Neuron (in vitro differentiated cells): Measurements from ENCODE around the gene CTDSP1.

Experiments used
- H2AFZ ChIP-seq: one replicate; pipeline ENCODE4 v1.6.1; 2013; ENCODE audit warnings: low read depth, mild to moderate bottlenecking, inconsistent platforms, low read length, moderate library complexity
- H3K27me3 ChIP-seq: one replicate; pipeline ENCODE4 v1.6.1; 2013; ENCODE audit warnings: low read length; ENCODE audit not compliant: insufficient read depth
- H3K36me3 ChIP-seq: one replicate; pipeline ENCODE4 v1.6.1; 2013; ENCODE audit warnings: low read length; ENCODE audit not compliant: insufficient read depth
- H3K4me1 ChIP-seq: one replicate; pipeline ENCODE4 v1.6.1; 2013; ENCODE audit warnings: low read length; ENCODE audit not compliant: insufficient read depth
- H3K4me3 ChIP-seq: 2 replicates; pipeline ENCODE4 v1.5.1; 2013; ENCODE audit warnings: mild to moderate bottlenecking, low read length, moderate library complexity
- H3K9me3 ChIP-seq: one replicate; pipeline ENCODE4 v1.6.1; 2013; ENCODE audit warnings: low read length

CTDSP1 gene

DNA sequence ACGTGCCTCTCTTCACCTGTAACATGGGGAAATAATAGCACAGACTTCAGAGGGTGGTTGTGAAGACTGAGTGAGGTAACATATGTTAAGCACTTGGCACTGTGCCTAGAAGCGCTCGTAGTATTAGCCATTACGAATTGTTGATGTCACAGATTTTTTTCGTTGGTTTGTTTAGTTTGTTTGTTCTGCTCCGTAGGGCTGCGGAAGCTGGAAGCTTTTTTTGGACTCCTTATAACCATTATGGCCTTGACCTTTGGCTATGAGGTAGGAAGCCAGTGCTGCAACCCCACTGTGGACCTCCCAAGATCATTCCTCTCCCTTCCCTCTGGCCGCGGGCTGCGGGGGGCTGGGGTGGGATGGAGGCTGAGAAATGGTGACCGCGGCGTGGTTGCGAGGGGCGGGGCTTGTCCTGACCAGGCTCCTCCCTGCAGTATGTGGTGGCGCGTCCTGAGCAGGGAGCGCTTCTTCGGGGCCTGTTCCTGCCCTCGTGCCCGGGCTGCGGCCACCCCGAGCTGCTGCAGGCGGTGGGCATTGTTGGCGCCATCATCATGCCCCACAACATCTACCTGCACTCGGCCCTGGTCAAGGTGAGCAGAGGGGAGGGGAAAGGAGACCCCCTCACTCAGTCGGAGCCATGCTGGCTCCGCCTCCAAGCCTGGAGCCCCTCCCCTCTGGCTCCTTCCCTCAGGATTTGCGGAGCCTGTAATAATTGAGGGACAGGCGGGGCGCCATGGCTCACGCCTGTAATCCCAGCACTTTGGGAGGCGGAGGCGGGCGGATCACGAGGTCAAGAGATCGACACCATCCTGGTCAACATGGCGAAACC, 12.1 kb upstream of the CTDSP1 start:
- no peak overlapping the region for H2AFZ ChIP-seq
- peaks cover 21% of the 10 kb centered on the region for H3K27me3 ChIP-seq
- H3K36me3 ChIP-seq, result no peaks in the 10 kb centered on the region
- H3K4me3 ChIP-seq, result no peak overlapping the region
- H3K9me3 ChIP-seq, result no peaks in the 10 kb centered on the region
- no peaks in the 10 kb centered on the region for H3K4me1 ChIP-seq

DNA sequence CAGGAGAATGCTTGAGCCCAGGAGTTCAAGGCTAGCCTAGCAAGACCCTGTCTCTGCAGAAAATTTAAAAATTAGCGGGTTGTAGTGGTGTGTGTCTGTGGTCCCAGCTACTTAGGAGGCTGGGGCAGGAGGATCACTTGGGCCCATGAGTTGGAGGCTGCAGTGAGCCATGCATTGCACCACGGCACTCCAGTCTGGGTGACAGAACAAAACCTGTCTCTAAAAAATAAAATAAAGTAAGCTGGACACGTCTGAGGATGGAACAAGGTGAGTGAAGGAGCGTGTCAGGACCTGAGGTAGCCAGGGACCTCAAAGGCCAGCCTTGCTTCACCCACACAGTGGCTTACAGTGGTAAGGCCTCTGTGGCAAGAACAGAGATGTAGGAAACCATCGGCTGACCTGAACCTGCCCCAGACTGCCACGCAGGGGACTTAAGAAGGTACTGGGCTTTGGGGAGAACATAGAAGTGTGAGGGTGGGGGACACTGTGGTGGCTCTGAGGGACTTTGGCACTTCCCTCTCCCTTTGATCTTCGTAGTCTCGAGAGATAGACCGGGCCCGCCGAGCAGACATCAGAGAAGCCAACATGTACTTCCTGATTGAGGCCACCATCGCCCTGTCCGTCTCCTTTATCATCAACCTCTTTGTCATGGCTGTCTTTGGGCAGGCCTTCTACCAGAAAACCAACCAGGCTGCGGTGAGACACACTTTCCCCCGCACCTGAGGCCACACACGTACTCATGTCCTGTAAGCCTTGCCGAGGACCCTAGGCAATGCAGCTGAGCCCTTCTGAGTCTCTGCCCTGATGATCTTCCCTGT, 10.1 kb upstream of the CTDSP1 start:
- H3K36me3 ChIP-seq, result no peaks in the 10 kb centered on the region
- no peak overlapping the region for H2AFZ ChIP-seq
- H3K9me3 ChIP-seq, result no peaks in the 10 kb centered on the region
- no peaks in the 10 kb centered on the region for H3K4me1 ChIP-seq
- H3K4me3 ChIP-seq, result no peak overlapping the region
- H3K27me3 ChIP-seq, result peaks cover 17% of the 10 kb centered on the region

DNA sequence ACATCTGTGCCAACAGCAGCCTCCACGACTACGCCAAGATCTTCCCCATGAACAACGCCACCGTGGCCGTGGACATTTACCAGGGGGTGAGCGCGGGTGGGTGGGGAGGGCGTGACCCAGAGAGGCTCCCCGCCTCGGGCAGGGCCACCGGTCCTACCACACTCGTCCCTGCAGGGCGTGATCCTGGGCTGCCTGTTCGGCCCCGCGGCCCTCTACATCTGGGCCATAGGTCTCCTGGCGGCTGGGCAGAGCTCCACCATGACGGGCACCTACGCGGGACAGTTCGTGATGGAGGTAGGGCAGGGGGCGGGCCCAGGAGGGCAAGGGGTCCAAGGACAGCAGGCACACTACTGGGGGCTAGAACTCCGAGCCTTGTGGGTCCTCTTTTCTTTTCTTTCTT, 8.5 kb upstream of the CTDSP1 start:
- no peaks in the 10 kb centered on the region for H3K36me3 ChIP-seq
- H3K9me3 ChIP-seq, result no peaks in the 10 kb centered on the region

DNA sequence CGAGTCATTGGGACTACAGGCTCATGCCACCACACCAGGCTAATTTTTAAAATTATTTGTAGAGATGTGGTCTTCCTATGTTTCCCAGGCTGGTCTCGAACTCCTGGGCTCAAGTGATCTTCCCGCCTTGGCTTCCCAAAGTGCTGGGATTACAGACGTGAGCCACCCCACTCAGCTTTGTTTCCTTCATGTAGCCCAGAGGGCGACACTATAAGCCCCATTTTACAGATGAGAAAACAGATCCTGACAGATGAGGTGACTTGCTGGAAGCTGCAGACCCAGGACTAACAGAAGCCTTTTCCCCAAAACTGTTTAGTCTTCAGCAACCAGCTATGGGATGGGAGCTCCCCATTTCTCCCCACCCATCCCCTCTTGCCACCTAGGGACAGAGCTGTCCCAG, 7.2 kb upstream of the CTDSP1 start:
- H3K4me3 ChIP-seq, result no peak overlapping the region
- H3K9me3 ChIP-seq, result no peaks in the 10 kb centered on the region
- H2AFZ ChIP-seq, result no peak overlapping the region
- no peaks in the 10 kb centered on the region for H3K36me3 ChIP-seq
- H3K4me1 ChIP-seq, result peaks cover 11% of the 10 kb centered on the region
- H3K27me3 ChIP-seq, result peaks cover 16% of the 10 kb centered on the region

More for the DNA sequence above, 8.5 kb upstream of the CTDSP1 start:
- no peak overlapping the region for H3K4me3 ChIP-seq
- no peak overlapping the region for H2AFZ ChIP-seq
- peaks cover 17% of the 10 kb centered on the region for H3K27me3 ChIP-seq
- H3K4me1 ChIP-seq, result no peaks in the 10 kb centered on the region

DNA sequence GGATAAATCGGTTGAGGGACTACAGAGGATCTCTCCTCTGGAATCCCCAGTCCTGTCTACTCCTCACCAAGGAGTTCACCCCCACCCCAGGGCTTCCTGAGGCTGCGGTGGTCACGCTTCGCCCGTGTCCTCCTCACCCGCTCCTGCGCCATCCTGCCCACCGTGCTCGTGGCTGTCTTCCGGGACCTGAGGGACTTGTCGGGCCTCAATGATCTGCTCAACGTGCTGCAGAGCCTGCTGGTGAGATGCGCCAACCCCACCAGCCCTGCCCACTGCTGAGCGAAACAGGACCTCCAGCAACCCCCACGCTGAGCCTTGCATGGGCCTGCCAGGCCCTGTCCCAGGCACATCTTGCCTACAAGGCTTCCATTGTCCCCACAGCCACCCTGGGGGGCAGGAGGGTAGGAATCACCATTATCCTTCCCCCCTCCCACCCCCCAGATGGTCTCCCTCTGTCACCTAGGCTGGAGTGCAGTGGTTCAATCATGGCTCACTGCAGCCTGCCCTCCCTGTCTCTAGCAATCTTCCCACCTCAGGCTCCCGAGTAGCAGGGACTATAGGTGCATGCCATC, 6.7 kb upstream of the CTDSP1 start:
- H2AFZ ChIP-seq, result no peak overlapping the region
- H3K27me3 ChIP-seq, result peaks cover 22% of the 10 kb centered on the region
- H3K4me1 ChIP-seq, result peaks cover 16% of the 10 kb centered on the region
- no peaks in the 10 kb centered on the region for H3K36me3 ChIP-seq
- H3K9me3 ChIP-seq, result no peaks in the 10 kb centered on the region
- no peak overlapping the region for H3K4me3 ChIP-seq

DNA sequence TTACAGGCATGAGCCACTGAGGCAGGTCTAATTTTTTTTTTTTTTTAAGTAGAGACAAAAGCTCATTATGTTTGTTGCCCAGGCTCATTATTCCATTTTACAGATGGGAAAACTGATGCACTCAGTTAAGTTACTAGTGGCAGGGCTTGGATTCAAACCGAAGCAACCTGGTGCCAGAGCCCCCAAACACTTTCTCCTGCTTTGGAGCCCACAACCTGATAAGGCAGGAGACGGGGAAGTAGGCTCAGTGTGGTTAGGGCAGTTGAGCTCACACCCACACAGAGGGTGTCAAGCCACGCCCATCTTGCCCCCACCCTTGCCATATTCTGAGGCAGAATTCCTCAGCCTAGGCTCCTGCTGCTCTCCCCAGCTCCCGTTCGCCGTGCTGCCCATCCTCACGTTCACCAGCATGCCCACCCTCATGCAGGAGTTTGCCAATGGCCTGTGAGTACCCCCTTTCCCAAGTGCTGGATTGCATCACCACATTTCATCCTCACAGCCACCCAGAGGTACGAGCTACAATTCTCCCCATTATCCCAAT, 5.8 kb upstream of the CTDSP1 start:
- H3K36me3 ChIP-seq, result no peaks in the 10 kb centered on the region
- H3K27me3 ChIP-seq, result peaks cover 28% of the 10 kb centered on the region

DNA sequence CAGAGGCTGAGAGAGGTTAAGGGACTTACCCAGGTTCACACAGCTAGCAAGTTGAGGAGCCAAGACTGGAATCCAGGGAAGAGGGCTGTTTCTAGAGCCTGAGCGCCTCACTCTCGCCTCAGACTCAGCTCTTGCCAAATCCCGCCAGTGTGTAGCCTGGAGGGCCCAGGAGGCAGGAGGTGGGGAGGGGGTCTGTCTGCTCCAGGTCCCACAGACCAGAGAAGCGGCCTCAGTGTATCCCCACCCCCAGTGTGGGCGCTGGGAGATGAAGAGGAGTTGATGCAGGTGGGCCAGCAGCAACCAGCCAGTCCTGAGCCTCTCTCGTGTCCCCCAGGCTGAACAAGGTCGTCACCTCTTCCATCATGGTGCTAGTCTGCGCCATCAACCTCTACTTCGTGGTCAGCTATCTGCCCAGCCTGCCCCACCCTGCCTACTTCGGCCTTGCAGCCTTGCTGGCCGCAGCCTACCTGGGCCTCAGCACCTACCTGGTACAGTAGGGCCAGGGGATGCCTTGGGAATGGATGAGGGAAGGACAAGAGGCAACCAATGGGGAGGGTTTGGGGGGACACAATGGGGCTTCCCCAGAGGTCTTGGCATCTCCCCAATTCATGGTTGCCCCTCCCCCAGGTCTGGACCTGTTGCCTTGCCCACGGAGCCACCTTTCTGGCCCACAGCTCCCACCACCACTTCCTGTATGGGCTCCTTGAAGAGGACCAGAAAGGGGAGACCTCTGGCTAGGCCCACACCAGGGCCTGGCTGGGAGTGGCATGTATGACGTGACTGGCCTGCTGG, 5.2 kb upstream of the CTDSP1 start:
- Histone ChIP-seq H3K27me3 (peaks cover 32% of the 10 kb centered on the region), H3K36me3 (no peaks in the 10 kb centered on the region), H3K4me1 (peaks cover 16% of the 10 kb centered on the region), H2AFZ (no peak overlapping the region), H3K4me3 (no peak overlapping the region), H3K9me3 (no peaks in the 10 kb centered on the region)

More for the DNA sequence above, 5.8 kb upstream of the CTDSP1 start:
- no peaks in the 10 kb centered on the region for H3K9me3 ChIP-seq
- no peak overlapping the region for H3K4me3 ChIP-seq
- peaks cover 16% of the 10 kb centered on the region for H3K4me1 ChIP-seq
- no peak overlapping the region for H2AFZ ChIP-seq

DNA sequence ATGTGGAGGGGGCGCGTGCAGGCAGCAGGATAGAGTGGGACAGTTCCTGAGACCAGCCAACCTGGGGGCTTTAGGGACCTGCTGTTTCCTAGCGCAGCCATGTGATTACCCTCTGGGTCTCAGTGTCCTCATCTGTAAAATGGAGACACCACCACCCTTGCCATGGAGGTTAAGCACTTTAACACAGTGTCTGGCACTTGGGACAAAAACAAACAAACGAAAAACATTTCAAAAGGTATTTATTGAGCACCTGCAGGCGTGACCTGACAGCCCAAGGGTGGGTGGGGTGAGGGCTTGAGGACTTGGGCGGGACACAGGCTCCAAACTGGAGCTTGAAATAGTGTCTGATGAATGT, 4.6 kb upstream of the CTDSP1 start:
- H3K4me1 ChIP-seq, result peaks cover 16% of the 10 kb centered on the region
- no peaks in the 10 kb centered on the region for H3K36me3 ChIP-seq
- no peak overlapping the region for H2AFZ ChIP-seq
- no peak overlapping the region for H3K4me3 ChIP-seq
- H3K27me3 ChIP-seq, result peaks cover 29% of the 10 kb centered on the region
- no peaks in the 10 kb centered on the region for H3K9me3 ChIP-seq

DNA sequence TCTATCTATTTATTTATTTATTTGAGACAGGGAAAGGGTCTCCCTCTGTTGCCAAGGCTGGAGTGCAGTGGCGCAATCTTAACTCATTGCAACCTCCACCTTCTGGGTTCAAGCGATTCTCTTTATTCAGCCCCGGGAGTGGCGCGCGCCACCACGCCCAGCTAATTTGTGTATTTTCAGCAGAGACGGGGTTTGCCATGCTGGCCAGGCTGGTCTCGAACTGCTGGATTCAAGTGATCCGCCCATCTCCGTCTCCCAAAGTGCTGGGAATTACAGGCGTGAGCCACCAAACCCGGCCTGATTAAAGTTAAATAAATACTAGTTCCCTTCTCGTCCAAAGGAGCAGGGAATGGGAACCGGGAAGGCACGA, 4.2 kb upstream of the CTDSP1 start:
- Histone ChIP-seq H3K27me3 (peaks cover 29% of the 10 kb centered on the region), H3K4me3 (peak overlapping the region; percentile 84), H2AFZ (peak overlapping the region; percentile 92), H3K9me3 (no peaks in the 10 kb centered on the region), H3K36me3 (no peaks in the 10 kb centered on the region), H3K4me1 (peaks cover 16% of the 10 kb centered on the region)

DNA sequence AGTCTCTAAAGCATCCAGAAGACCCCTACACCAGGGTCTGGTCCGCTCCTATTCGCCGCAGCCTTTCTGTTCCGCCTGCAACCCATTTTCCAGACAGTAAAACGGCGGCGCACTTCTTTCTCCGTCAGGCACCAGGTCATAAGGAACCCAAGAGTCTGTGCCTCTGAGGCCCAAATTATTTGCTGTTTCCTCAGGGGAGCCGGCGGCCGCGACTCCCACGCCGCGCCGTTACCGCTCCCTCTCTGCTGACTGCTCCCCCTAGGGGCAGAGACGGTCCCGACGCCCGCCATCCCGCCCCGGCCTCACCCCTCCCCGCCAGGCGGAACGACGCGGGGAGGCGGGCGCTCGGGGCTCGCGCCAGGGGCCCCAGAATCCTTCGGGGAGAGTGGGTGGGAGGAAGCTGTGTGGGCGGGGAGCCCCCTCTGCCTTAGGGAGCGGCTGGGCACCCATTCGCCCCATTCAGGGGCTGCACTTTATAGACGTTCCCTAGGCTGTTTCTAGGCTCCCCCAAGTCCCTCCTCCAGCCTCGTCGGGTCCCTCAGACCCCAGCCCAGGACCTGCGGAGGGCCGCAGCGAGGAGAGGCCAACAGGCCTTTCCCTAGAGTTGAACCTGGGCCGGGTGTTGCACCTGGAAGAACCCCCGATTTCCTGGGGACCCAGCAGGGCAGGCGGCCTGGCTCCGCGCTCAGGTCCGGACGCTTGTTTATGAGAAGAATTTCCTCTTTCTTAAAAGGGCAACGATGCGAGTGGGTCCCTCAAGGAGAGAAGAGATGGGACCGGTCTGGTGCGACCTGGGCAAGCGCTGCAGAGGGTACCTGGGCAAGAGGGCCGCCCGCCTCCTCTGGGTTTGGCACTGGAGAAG, 3.6 kb upstream of the CTDSP1 start:
- Histone ChIP-seq H3K4me3 (peak overlapping the region; percentile 84), H3K9me3 (no peaks in the 10 kb centered on the region), H2AFZ (peak overlapping the region; percentile 92), H3K4me1 (peaks cover 18% of the 10 kb centered on the region), H3K36me3 (no peaks in the 10 kb centered on the region), H3K27me3 (peaks cover 29% of the 10 kb centered on the region)

DNA sequence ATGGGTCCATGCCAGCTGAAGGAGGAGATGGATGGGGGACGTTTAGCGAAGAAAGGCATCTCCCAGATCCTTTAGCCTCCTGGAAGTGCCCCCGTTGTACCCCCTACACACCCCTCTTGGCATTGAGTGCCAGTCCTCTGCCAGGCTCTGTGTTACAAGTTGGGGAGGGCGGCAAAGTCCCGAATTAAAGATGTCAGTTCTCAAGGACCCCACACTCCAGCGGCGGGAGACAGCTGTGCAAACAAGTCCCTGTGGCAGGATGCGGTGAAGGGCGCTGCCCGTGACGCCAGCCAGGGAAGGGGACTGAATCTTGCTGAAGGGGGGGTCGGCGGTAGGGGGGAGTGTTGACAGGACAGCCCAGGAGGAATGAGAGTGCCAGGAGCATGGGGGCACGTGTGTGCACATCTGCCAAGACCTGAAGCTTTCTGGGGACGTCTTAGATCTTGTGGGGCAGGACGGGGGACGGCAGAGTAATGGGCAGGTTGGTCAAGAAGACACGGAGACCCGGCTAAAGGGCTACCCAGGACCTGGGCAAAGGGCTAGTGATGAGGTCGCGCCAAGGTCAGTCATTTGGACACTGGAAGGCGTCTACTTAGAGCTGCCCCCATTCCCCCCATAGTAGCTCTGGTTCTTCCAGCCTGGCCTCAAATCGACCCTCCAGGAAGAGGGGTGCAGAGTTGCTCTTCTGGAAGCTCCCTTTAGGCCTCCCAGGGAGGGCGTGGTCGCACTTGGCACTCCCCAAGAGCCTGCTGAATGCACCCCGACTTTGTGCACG, 2.8 kb upstream of the CTDSP1 start:
- Histone ChIP-seq H3K9me3 (no peaks in the 10 kb centered on the region), H3K27me3 (peaks cover 29% of the 10 kb centered on the region), H3K4me1 (peaks cover 23% of the 10 kb centered on the region), H3K36me3 (peaks cover under 1% of the 10 kb centered on the region), H2AFZ (peak overlapping the region; percentile 92), H3K4me3 (peak overlapping the region; percentile 84)
